ENCODE measurements around the gene ITPRIP. TPM values are rescaled to one million over a fixed set of nuclear protein-coding genes. Genes with fewer than 3 reads are reported as not detected.

Gene ITPRIP
- total RNA-seq (10 to 100 TPM; 12.8 to 13.1 TPM), polyA plus RNA-seq (23.1 TPM)

GRCh38 chr10:104337985-104338735, at the start of gene ITPRIP:
Gene ITPRIP (minus strand): TSS chr10:104338465. CDS start chr10:104316051, 22,414 bp downstream.
- peaks cover 3 to 4% of the 10 kb centered on the region in 2 donors for H3K27me3 Mint-ChIP-seq
- H3K4me3 Mint-ChIP-seq = peak within 1 kb of the TSS; percentile 91 to 100 (median 98)
- no peaks in the 10 kb centered on the region for H3K9me3 Mint-ChIP-seq
- CTCF ChIA-PET = interaction anchor here (1.0 to 7.3 kb wide), 15 partner anchors 9 to 63 kb away, joined by 3 to 81 read pairs (median 5); partner anchors contain the start of gene CFAP58
- H3K4me1 Mint-ChIP-seq = peaks cover 46 to 59% (median 53%) of the 10 kb centered on the region in 3 donors
- H3K36me3 Mint-ChIP-seq = peaks cover 0 to 28% (median 0%) of the 10 kb centered on the region in 3 donors
- H3K27me3 ChIP-seq (ENCODE audit: insufficient read depth, low read length, poor library complexity, severe bottlenecking) = no peaks in the 10 kb centered on the region
- peak within 1 kb of the TSS; percentile 59 for H3K4me3 ChIP-seq (ENCODE audit: low read length)
- peak; percentile 62 to 91 (median 82) for DNase-seq
- H3K27ac ChIP-seq (ENCODE audit: low read depth, low read length) = peak within 1 kb of the TSS; percentile 89
- H3K36me3 ChIP-seq (ENCODE audit: insufficient read depth, low read length) = no peaks in the 10 kb centered on the region
- no peaks in the 10 kb centered on the region for H3K9me3 ChIP-seq (ENCODE audit: low read length)
- peak within 1 kb of the TSS; percentile 89 to 100 (median 99) for H3K27ac Mint-ChIP-seq
- POLR2A ChIA-PET = interaction anchor here (0.5 to 3.0 kb wide), 15 partner anchors 9 to 1046 kb away, joined by 3 to 17 read pairs (median 4); partner anchors contain the start of genes CFAP58, GSTO2 and SFR1
- H3K4me1 ChIP-seq (ENCODE audit: insufficient read depth, low read length) = peaks cover 47% of the 10 kb centered on the region

GRCh38 chr10:104387130-104387888, 49.0 kb upstream of the ITPRIP start:
- Histone ChIP-seq H3K27ac (ENCODE audit: low read depth, low read length) (no peak overlapping the region), H3K27me3 (ENCODE audit: insufficient read depth, low read length, poor library complexity, severe bottlenecking) (no peaks in the 10 kb centered on the region), H3K4me1 (ENCODE audit: insufficient read depth, low read length) (peaks cover 11% of the 10 kb centered on the region), H3K9me3 (ENCODE audit: low read length) (no peaks in the 10 kb centered on the region), H3K4me3 (ENCODE audit: low read length) (no peak overlapping the region), H3K36me3 (ENCODE audit: insufficient read depth, low read length) (no peaks in the 10 kb centered on the region)
- ChIA-PET CTCF (no interaction called here), POLR2A (no interaction called here)
- Mint-ChIP-seq H3K27ac (peak overlapping the region in 3 of 8 donors; percentile 5 to 32 (median 23)), H3K27me3 (peaks cover 18 to 28% of the 10 kb centered on the region in 2 donors), H3K36me3 (peaks cover 0 to 6% (median 0%) of the 10 kb centered on the region in 3 donors), H3K4me3 (peak overlapping the region in 3 of 7 donors; percentile 6 to 20 (median 10)), H3K9me3 (peaks cover 0 to 3% (median 0%) of the 10 kb centered on the region in 5 donors), H3K4me1 (peaks cover 16 to 30% (median 21%) of the 10 kb centered on the region in 3 donors)
- no peak for DNase-seq

GRCh38 chr10:104380336-104380735, 42.1 kb upstream of the ITPRIP start:
- H3K27me3 Mint-ChIP-seq = peaks cover 20 to 64% of the 10 kb centered on the region in 2 donors
- POLR2A ChIA-PET = no interaction called here
- no peak overlapping the region for H3K4me3 Mint-ChIP-seq

GRCh38 chr10:104376784-104377300, 38.6 kb upstream of the ITPRIP start:
- H3K9me3 Mint-ChIP-seq = peaks cover 0 to 4% (median 0%) of the 10 kb centered on the region in 5 donors
- no peaks in the 10 kb centered on the region for H3K27me3 ChIP-seq (ENCODE audit: insufficient read depth, low read length, poor library complexity, severe bottlenecking)
- no peak overlapping the region for H3K27ac Mint-ChIP-seq
- H3K36me3 Mint-ChIP-seq = no peaks in the 10 kb centered on the region
- ChIA-PET CTCF (no interaction called here), POLR2A (no interaction called here)
- H3K27me3 Mint-ChIP-seq = peaks cover 19 to 66% of the 10 kb centered on the region in 2 donors
- no peak for DNase-seq
- H3K36me3 ChIP-seq (ENCODE audit: insufficient read depth, low read length) = no peaks in the 10 kb centered on the region
- no peaks in the 10 kb centered on the region for H3K9me3 ChIP-seq (ENCODE audit: low read length)
- H3K4me3 Mint-ChIP-seq = no peak overlapping the region
- no peak overlapping the region for H3K4me3 ChIP-seq (ENCODE audit: low read length)
- H3K27ac ChIP-seq (ENCODE audit: low read depth, low read length) = no peak overlapping the region
- H3K4me1 Mint-ChIP-seq = no peaks in the 10 kb centered on the region
- no peaks in the 10 kb centered on the region for H3K4me1 ChIP-seq (ENCODE audit: insufficient read depth, low read length)

More at GRCh38 chr10:104380336-104380735, 42.1 kb upstream of the ITPRIP start:
- Histone ChIP-seq H3K4me3 (ENCODE audit: low read length) (no peak overlapping the region), H3K4me1 (ENCODE audit: insufficient read depth, low read length) (no peaks in the 10 kb centered on the region), H3K36me3 (ENCODE audit: insufficient read depth, low read length) (no peaks in the 10 kb centered on the region), H3K27ac (ENCODE audit: low read depth, low read length) (no peak overlapping the region), H3K27me3 (ENCODE audit: insufficient read depth, low read length, poor library complexity, severe bottlenecking) (no peaks in the 10 kb centered on the region), H3K9me3 (ENCODE audit: low read length) (no peaks in the 10 kb centered on the region)
- Mint-ChIP-seq H3K36me3 (peaks cover 0 to 4% (median 0%) of the 10 kb centered on the region in 3 donors), H3K27ac (no peak overlapping the region), H3K9me3 (peaks cover 0 to 3% (median 0%) of the 10 kb centered on the region in 5 donors), H3K4me1 (no peaks in the 10 kb centered on the region)
- no peak for DNase-seq
- CTCF ChIA-PET = interaction anchor here (1.3 kb wide), 1 partner anchor 13 kb away, joined by 3 read pairs; no protein-coding TSS in a partner anchor

GRCh38 chr10:104374591-104374990, 36.3 kb upstream of the ITPRIP start:
- Histone ChIP-seq H3K4me1 (ENCODE audit: insufficient read depth, low read length) (no peaks in the 10 kb centered on the region), H3K36me3 (ENCODE audit: insufficient read depth, low read length) (no peaks in the 10 kb centered on the region), H3K9me3 (ENCODE audit: low read length) (no peaks in the 10 kb centered on the region), H3K4me3 (ENCODE audit: low read length) (no peak overlapping the region), H3K27ac (ENCODE audit: low read depth, low read length) (no peak overlapping the region), H3K27me3 (ENCODE audit: insufficient read depth, low read length, poor library complexity, severe bottlenecking) (no peaks in the 10 kb centered on the region)
- CTCF ChIA-PET = no interaction called here
- Mint-ChIP-seq H3K27me3 (peaks cover 16 to 66% of the 10 kb centered on the region in 2 donors), H3K4me3 (no peak overlapping the region), H3K36me3 (peaks cover 0 to 7% (median 0%) of the 10 kb centered on the region in 3 donors), H3K27ac (no peak overlapping the region), H3K4me1 (no peaks in the 10 kb centered on the region), H3K9me3 (peaks cover 0 to 7% (median 3%) of the 10 kb centered on the region in 5 donors)
- no peak for DNase-seq
- POLR2A ChIA-PET = no interaction called here

DNA sequence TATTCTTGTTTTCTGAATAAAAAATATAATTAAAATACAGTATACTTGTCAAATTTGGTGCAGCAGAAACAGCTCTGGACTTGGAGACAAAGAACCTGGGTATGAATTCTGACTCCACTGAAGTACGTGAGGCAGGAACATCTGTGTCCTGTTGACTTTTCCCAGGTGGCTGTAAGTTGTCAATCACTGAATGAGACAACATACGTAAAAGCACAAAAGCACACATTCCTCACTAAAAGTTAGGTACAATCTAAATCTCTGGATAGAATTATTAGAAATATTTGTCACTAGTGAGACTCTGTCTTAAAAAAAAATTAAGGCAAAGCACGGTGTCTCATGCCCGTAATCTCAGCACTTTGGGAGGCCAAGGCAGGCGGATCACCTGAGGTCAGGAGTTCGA, 33.5 kb upstream of the ITPRIP start:
- H3K4me1 Mint-ChIP-seq = no peaks in the 10 kb centered on the region
- no peak overlapping the region for H3K27ac Mint-ChIP-seq
- H3K9me3 ChIP-seq (ENCODE audit: low read length) = no peaks in the 10 kb centered on the region
- ChIA-PET CTCF (no interaction called here), POLR2A (no interaction called here)
- no peaks in the 10 kb centered on the region for H3K4me1 ChIP-seq (ENCODE audit: insufficient read depth, low read length)
- no peak overlapping the region for H3K27ac ChIP-seq (ENCODE audit: low read depth, low read length)
- DNase-seq = no peak
- H3K4me3 Mint-ChIP-seq = no peak overlapping the region
- H3K36me3 ChIP-seq (ENCODE audit: insufficient read depth, low read length) = no peaks in the 10 kb centered on the region
- no peaks in the 10 kb centered on the region for H3K27me3 ChIP-seq (ENCODE audit: insufficient read depth, low read length, poor library complexity, severe bottlenecking)
- peaks cover 0 to 7% (median 0%) of the 10 kb centered on the region in 3 donors for H3K36me3 Mint-ChIP-seq
- peaks cover 18 to 77% of the 10 kb centered on the region in 2 donors for H3K27me3 Mint-ChIP-seq
- no peak overlapping the region for H3K4me3 ChIP-seq (ENCODE audit: low read length)
- peaks cover 0 to 7% (median 3%) of the 10 kb centered on the region in 5 donors for H3K9me3 Mint-ChIP-seq

GRCh38 chr10:104368381-104368780, 30.1 kb upstream of the ITPRIP start:
- no peaks in the 10 kb centered on the region for H3K4me1 ChIP-seq (ENCODE audit: insufficient read depth, low read length)
- no peak overlapping the region for H3K27ac ChIP-seq (ENCODE audit: low read depth, low read length)
- Mint-ChIP-seq H3K36me3 (peaks cover 0 to 7% (median 0%) of the 10 kb centered on the region in 3 donors), H3K4me3 (no peak overlapping the region), H3K4me1 (no peaks in the 10 kb centered on the region), H3K27me3 (peaks cover 19 to 75% of the 10 kb centered on the region in 2 donors), H3K27ac (no peak overlapping the region), H3K9me3 (peaks cover 0 to 7% (median 3%) of the 10 kb centered on the region in 5 donors)
- H3K27me3 ChIP-seq (ENCODE audit: insufficient read depth, low read length, poor library complexity, severe bottlenecking) = peaks cover 1% of the 10 kb centered on the region
- H3K4me3 ChIP-seq (ENCODE audit: low read length) = no peak overlapping the region
- H3K36me3 ChIP-seq (ENCODE audit: insufficient read depth, low read length) = no peaks in the 10 kb centered on the region
- ChIA-PET POLR2A (no interaction called here), CTCF (no interaction called here)
- DNase-seq = no peak
- no peaks in the 10 kb centered on the region for H3K9me3 ChIP-seq (ENCODE audit: low read length)
